ENCODE results near the gene PDZRN3.

PDZRN3 gene

GRCh38 chr3:73552700-73553099 is 72.0 kb downstream of the PDZRN3 start:
- DNase-seq, result no peak

GRCh38 chr3:73550032-73550431 is 74.7 kb downstream of the PDZRN3 start:
- DNase-seq, result no peak

DNA sequence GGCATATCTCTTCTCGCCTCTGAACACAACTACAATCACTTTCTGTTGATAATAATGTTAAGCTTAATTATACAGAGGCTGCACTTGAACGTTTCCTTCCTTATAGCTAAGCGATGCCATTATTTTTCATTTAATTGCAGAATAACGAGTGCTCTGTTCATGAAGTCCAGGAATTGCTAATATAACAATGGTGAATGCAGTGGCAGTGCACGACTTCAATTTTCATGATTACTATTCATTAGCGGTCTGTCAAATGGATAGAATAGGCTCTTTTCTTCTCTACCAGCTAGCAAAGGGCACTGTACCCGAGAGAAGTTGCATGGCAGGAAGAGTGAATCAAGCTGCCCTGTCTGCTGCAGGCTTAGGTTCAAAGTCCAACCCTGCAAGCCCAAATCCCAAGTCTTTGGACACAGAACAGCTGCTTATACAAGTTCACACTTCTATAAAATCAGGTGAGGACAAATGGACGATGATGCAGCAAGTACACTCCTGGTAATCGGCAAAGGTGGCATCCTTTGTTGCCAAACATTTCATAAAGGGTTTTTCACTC is 75.6 kb downstream of the PDZRN3 start:
- DNase-seq, result no peak

- no peak for DNase-seq
Measured at GRCh38 chr3:73548436-73548835, 76.3 kb downstream of the PDZRN3 start.

DNA sequence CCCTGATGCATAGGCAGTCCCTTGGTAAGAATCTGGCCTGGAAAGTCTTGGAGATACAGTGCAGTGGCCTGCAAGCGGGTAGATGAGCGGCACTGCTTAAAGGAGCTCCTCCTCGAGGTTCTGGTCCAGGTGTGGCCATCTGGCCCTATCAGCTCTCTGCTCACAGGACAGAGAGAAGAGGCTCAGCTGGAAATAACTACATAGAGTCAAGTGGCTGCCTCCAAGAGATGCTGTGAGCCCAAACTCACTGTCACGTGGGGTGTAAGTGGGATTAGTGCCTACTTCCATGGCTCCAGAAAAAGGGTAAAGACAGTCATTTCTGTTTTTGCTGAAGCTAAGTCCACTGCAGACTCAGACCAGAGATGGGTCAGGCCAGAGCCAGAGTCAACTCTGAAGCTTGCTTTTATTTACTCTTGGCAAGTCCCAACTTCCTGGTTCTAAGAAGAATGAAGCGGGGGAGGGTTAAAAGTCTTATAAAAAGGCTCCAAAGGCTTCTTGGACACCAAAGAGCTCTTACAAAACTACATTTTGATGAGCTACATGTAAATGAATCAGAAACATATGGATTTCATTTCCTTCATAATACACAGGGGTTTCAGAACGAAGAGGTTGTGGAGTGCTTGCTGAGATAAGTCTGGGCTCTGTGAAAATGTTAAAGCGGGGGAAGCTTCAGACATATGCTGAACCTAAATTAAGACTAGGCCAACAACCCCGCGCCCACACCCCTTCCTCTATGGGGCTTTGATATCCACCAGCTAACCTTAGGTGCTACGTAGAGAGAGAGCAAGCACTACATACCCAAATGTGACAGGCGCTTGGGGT is 77.1 kb downstream of the PDZRN3 start:
- DNase-seq, result no peak

DNA sequence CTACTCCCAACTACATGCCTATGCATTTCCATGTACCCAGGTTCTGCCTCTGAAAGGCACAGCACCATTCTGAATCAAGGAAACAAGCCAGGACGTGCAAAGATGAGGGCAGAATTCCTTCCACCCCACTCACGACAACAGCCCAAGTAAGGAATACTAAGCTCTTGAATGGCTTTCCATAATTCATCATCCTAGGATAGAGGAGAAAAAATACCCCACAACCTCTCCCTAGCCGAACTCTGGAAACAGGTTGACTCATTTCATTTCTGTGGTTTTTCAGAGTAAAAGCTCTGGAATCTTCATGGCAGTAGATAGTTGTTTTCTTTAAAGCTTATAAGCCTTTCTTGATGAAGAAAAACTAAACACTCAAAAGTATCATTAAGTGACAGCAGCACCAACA is 77.8 kb downstream of the PDZRN3 start:
- no peak for DNase-seq

DNA sequence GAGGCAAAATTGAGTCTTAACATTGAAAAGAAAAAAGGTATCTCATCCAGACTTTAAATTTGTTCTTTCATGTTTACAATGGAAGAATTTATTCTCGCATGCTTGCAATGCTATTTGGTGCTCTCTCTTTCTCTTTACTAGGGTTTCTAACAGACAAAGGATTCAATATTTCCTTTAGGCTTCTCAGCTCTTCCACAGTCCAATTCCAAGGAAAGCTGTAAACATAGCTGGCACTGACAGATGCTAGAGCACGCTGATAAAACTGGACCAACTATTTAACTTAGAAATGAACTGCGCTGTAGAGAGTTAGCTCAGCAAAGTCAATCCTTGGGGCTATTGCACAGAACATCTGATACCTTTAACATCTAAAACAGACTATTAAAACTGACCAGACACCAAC is 81.3 kb downstream of the PDZRN3 start:
- no peak for DNase-seq

DNA sequence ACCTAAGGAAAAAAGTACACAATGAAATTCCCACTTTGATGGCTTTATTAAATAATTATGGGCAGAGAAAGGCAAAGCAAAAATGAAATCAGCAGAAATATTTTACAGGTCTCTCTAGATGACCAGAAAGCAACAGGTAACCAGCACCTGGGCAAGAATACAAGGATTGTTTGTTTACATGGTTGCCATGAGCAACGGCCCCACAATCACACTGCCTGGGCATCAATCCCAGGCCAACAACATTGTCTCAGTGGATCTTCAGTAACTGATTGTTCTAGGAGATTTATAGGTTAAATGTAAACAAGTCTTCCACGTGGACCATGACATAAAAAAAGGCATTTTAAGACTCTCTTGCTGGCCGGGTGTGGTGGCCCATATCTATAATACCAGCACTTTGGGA is 82.6 kb downstream of the PDZRN3 start:
- DNase-seq, result no peak

DNA sequence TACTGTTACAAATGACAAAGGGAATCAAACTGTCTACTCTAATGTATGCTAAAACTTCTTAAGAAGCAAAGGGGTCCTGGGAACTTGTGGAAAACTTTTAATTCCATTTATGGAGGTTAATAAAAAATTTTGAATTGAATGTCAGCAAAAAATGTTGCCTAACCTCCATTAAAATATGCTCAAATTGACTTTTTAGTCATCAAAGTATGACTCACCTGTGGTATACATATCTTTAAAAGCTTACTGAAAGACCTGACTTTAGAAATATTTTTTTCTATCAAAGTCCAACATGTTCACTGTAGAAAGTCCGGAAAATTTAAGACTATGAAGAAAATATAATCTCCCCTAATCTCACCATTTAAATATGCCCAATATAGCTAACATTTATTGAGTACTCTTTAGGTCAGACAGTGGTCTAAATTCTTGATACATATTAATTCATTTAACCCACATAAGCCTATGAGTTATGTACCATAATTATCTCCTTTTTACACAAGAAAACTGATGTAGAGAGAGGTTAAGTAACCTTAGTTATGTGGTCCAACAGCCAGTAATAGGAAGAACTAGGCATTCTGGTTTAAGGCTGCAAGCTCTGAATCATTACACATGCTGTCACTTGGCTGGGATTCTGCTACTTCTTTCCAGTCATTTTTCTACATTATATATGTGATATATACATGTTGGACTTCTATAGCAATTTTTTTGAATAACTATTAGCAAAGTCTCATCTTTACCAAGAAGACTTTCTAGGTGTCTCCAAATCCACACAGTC is 83.6 kb downstream of the PDZRN3 start:
- no peak for DNase-seq

GRCh38 chr3:73538486-73538885 is 86.3 kb downstream of the PDZRN3 start:
- no peak for DNase-seq

GRCh38 chr3:73536952-73537351 is 87.8 kb downstream of the PDZRN3 start:
- no peak for DNase-seq

DNA sequence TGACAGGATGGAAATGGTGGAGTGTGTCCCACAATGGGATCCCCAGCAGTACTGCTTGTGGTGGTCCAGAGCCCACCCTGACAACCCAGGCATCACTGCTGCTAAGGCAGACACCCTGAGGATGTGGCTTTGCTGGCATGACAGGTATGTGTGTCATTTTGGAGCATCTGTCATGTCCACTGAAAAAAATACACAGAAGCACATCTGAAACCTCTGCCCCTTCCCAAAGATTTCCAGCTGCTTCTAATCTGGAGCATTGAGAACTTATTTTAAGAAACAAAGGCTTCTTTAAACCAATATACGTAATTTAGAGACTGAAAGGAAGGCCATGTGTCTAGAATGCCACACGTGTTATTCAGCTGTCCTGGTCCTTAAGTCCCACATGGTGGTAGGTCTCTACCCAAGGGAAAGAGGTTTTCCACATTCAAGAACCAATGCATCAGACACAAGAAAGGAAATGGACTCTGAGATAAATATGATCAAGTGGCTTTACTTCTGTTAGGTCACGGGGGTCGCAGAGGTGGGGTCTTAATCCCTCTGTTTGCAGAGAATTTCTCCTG is 88.3 kb downstream of the PDZRN3 start:
- DNase-seq, result no peak

DNA sequence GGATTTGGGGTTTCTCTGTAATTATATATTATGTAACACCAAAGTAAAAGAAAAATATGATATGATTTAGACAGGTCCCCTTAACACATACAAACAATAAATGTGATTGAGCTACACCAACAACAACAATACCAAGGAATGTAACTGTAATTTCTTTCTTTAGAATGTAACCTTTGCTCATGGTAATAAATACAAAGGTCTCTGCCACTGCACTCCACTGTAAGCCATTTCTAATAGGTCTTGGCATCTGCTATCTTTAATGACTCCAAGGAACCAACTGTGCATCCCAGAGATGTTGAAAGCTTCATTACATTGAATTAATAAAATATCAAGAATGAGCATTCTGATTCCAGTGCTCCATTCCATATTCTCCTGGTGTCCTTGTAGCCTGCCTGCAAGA is 88.8 kb downstream of the PDZRN3 start:
- DNase-seq, result no peak

DNA sequence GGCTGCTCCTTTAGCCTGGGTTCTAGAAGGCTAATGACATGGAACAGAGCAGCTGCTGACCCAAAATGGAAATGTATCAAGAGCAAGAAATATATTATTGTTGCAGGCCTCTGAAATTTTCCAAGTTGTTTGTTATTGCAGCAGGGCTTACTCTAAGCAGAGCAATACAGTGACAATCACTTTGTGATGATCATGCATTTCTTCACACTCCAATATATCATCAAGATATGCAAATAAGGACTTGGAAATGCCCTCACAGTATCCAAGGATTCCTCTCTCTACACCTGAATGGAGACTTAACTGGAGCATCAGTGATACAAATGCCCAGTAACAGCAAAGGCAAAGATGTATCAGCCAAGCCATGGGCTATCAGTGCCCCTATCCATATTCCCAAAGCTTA is 89.6 kb downstream of the PDZRN3 start:
- DNase-seq, result no peak

- DNase-seq, result no peak
Measured at GRCh38 chr3:73530022-73530396, 94.7 kb downstream of the PDZRN3 start.

DNA sequence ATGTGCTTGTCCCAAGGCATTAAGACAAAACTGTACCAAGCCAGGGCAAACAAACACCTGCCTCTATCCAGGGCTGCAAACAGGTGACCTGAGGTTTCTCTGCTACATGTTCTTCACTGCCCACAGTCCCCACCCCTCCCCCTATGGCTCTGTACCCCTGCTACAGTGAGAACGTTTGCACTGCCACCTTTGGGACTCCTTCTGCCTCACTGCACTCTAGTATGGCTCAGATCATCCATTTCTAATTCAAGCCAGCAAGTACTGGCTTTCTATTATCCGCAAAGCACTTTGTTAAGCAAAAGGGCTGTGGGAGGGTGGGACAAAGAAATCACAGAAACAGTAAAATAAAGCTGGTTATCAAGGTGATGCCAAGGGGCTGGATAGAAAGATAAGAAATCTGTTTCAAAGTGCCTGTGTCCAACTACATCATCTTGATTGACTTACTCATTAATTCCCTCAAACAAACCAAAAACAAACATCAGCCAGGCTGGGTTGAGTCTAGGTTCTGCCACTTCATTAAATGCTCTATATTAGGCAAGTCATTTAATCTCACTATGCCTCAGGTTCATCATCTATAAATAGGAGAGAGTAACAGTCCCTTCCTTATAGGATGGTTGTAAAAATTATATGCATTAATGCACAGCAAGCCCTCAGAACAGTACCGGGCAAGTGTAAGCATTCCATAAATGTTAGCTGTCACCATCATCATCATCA is 95.3 kb downstream of the PDZRN3 start:
- DNase-seq, result no peak

DNA sequence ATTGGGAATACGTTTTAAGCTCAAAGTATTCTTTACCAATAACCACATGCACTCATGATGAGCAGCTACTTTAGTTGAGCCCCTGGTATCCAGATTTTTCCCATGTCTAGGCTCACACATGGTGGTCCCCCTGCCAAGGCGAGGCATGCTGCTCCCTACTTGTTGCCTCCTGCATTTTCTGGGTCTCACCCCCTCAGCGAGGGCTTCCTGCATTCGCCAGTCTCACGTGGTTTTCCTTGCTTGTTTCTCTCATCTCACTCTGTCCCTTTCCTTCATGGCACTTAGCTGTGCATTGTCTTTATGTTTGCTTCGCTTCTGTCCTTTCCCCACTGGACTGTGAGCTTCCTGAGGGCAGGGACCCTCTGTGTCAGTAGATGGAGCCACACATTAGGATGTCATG is 99.2 kb downstream of the PDZRN3 start:
- DNase-seq, result no peak

- no peak for DNase-seq
Measured at GRCh38 chr3:73523661-73524060, 101.1 kb downstream of the PDZRN3 start.

GRCh38 chr3:73521734-73522336 is 102.9 kb downstream of the PDZRN3 start:
- no peak for DNase-seq

DNA sequence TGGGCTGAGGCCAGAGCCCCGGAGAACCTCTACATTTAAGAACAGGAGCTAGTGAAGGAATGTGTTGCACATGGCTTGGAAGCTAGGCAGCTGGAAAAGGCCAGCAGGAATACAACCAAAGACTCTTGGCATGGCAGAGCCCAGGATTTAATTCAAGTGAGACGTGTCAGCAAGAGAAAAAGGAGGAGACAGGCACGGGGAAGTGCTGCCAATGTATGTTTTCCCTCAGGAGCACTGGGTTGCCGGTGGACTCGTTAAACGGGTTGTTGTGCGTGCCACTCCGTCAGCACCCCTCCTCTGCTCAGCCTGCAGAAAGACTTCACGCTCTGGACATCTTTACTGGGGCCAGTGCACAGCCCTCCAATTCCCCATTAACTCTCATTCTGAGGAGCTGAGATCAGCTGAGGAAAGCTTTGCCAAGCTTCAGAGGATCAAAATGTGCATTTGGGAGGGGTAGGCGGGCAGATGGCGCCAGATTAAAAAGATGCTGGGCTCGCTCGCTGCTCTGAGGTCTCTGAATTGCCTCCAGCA is 103.7 kb downstream of the PDZRN3 start:
- DNase-seq, result no peak

DNA sequence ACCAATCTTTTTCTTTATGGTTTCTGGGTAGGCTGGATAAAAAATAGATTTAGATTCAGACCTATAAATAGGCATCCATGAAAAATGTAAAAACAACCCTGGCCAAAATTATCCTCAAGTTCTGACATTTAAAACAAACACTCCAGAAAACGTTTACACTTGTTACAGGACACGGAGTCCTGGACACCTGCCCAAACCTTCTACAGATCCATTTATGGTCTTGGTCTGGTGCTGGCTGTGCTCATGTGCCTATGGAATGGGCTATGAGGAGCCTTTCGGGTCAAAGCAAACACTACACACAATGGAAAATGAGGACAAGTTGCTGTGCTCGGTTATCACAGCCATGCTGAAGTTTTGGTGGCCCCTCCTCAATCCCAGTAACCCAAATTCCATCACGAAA is 108.1 kb downstream of the PDZRN3 start:
- DNase-seq, result no peak

DNA sequence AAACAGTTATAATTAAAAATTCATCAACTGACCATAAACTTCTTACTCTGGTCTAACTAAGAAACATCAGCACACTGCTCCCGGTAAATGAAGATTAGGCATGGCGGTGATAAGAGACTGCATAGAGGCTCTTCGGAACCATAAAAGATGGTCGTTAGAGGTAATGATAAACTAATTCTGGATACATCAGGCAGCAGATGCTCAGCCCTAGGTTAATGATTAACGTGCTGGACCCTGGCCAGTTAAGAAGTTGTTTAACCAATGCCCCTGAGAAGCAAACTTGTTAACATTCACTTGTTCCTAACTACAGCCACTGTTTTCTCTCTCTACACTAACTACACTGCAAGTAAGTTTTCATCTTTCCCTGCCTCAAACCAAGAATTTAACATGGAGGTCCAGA is 111.5 kb downstream of the PDZRN3 start:
- DNase-seq, result no peak
